HG02623 (cell line): ENCODE data around the gene TENT5C.

ENCODE experiments used
- ATAC-seq: cut with Tn5 transposase; IDR thresholded peaks from one replicate; pipeline ENCODE4 v1.9.1; 2021; ENCODE audit warnings: moderate library complexity; ENCODE audit not compliant: unreplicated experiment

The TENT5C gene

DNA sequence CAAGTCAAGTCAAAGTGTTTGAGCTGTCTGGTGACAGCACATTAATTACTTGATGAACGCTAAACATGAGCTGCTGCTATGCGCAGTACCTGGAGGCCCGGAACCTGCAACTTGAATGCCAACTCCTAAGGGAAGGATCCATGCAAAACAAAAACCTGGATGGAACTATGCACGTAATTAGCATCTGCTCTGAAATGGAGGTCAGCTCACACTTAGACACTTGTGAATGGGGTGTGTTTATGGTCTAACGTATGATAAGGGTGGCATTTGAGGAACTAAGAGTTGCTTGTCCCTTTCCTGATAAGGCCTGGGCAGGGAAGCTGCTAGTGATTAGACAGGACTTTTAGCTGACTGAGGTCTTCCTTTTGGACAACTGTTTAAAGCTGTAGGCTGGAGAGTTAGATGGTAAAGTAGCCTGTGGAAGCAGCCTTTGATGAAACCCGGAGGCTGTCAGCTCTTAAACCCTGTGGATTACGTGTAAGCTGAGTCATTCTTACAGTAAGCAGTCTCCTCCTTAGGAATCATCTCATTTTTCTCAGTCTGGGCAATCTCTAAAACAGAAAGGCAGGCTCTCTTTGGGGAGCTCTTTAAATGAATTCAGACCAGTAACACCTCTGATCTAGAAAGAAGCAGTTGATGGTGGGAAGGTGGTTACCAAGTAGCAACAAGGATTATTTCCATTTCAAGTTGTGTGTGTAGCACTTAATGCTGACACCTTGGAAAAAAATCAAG is 6.8 kb downstream of the TENT5C start:
- ATAC-seq: no peak

DNA sequence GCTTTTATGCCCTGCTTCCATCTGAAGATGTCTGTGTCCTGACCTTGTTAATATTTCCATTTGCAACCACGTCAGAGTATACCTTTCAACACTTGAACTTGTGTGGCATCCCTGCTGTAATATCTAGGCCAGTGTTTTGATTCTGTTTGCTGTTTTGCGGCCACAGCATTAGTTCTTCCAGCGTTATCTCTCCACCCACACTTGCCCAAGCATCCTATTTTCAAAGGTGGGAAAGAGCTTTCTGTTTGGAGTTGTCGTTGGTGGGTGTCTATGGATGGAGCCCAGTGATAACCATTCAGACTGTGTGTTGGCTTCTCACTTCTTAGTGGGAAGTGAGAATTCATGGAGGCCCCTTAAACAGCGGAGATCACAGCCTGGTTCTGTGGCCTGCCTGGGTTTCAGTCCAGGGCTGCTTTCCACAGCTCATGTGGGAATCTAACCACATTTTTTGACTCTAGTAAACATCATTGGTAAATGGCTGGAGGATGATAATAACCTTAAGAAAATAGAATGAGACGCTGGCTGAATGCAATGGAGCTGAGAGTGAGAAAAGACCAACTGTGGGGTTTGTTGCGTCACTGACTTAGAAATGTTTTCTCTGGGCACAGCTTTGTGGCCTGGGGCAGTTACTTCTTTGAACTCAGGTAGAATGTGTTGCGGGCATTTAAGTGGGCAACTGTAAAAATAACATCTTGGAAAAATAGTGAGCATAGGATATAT is 7.6 kb downstream of the TENT5C start:
- no peak for ATAC-seq

DNA sequence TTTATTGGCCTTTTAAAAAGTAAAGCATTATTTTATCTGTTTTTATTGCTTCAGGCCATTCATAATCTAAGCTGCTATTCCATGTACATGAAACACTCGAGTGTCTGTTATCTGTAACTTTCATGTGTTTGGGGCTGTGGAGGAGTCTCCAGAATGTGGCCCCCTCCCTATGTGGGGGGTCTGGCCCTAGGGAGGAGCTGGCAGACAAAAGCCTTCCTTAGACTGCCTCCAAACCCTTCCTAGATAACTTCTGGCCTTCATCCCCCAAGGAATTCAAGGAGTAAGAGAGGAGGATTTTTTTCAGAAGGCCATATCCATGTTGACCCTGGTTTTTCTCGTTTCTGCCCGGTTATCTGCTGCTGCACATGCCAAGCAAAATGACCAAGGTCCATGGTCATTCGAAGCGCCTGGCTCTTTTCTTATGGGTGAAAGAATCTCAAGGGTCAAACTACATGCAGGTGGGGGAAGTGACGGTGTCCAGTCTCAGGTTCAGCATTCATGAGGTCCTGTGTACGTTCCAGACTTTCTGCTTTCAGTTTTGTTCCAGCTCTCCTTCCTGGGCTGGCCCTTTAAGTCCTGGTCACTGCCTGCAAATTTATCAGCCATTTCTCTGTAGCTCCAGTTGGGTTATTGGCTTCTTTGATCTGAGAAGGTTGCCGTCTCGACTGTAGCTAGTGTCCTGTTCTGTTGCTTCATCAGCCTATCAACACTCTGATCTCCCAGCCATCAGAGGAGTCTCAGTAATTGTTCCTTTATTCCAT is 8.3 kb downstream of the TENT5C start:
- ATAC-seq: no peak

DNA sequence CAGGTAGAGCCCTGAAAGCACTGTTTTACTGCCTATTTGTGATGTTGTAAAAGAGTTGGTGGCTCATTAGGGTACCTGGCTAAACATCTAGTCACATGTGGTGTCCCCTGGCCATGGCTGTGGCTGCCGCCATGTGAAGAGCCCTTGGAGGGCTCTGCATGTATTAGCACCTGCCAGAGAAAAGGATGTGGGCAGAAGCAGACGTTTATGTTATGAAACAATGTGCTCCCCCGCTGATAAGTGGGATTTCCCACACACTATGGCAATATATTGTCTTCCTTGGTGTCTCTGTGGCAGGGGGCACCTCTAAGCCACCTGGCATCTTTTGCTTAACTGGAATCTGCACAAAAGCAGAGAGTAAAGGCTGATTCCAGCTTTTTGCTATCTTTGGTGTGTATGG is 9.6 kb downstream of the TENT5C start:
- ATAC-seq: peak; percentile 42

DNA sequence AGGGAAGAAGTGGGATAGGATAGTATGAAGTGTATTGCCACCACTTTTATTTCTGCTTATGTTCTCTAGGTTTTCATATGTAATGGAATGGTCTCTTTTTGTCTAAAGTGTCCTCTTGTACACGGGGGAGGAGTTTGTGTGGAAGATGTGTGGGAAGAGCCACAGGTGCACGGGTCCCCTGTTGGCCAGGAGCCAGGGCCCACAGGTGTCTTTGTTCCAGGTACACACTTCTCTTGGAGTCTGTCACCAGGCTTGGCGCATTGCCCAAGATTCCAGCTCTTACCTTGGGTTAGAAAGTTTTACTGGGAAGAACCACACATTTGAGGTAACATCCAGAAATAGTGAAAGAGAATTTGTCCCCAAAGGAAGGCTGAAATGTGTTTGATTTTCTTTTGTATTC is 10.5 kb downstream of the TENT5C start:
- ATAC-seq: no peak

DNA sequence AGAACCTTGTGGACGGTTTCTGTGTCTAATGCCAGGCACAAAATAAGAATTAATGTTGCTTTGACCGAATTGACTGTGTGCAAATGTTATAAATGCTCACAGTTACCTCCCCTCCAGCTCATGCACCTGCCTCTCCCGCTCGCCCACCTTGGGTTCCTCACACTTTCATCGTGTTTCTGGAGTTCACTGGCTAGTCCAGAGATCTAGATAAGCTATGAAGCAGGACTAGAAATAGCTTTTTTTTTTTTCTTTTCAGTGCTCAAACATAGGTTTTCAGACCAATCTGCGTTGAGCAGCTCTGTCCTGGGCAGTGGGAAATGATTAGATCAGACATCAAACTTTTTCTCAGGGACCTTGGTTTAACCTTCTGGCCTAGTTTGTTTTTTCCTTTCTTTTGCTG is 11.1 kb downstream of the TENT5C start:
- ATAC-seq: no peak

DNA sequence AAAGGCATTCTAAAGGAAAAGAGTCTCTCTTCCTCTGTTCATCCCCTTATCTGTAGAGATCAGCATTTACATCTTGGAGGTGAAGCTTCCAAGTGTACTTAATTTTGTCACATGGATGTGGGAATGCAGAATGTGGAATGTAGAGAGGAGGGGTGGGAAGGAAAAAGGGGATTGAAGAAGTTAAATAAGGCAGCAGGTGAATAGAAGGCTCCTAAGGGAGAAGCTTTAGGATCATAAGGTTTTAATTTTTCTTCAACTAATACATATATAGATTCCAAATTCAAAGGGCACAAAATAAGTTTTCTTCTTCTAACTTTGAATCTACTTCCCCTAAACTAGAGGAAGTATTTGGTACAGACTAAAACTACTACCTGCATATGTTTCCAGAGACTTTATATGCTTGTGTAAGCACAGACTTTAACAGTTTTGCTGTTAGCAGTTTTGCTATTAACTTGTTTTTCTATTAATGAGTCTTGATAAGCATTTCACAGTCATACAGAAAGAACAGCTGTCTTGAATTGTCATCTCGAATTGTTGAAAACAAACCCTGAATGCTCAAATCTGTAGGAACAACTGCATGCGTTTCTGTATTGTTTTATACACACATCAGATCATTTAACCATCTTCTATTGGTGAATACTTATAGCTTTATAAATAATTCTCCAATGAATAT is 12.7 kb downstream of the TENT5C start:
- no peak for ATAC-seq

DNA sequence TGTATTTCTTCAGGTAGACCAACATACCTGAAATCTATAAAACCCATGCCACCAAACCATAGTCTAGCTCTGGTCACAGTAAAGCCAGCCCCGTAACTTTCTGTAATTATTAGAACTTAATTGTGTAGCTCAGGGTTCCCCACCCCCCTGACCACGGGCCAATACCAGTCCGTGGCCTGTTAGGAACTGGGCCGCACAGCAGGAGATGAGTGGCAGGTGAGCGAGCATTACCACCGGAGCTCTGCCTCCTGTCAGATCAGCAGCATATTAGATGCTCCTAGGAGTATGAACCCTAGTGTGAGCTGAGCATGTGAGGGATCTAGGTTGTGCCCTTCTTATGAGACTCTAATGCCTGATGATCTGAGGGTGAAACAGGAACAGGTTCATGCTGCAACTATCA is 14.6 kb downstream of the TENT5C start:
- ATAC-seq: no peak

DNA sequence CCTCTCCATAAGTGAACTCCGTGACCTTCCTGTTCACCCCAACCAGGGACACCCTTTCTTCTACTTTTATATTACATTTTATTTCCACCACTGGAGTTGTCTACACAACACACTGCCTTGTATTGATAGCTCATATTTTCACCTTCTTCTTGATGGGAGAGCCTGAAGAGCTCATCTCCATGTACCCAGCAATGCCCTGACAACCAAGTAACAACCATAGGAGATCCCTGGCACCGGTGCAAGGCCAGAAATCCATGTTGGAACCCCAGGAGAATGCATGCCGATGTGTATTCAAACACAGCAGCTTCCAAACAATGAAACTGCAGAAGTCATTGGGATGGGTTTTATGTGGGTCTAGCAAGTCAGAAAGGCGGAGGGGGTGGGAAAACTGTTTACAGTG is 15.5 kb downstream of the TENT5C start:
- ATAC-seq: no peak

DNA sequence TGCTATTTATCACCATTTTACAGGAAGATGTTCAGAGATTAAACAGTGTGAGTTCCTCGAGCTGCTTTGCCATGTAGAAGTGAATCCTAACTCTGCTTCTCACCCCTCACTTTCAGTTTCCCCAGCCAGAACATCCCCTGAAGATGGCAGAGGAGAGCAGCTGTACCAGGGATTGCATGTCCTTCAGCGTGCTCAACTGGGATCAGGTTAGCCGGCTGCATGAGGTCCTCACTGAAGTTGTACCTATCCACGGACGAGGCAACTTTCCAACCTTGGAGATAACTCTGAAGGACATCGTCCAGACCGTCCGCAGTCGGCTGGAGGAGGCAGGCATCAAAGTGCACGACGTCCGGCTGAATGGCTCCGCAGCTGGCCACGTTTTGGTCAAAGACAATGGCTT is 16.9 kb downstream of the TENT5C start:
- no peak for ATAC-seq

DNA sequence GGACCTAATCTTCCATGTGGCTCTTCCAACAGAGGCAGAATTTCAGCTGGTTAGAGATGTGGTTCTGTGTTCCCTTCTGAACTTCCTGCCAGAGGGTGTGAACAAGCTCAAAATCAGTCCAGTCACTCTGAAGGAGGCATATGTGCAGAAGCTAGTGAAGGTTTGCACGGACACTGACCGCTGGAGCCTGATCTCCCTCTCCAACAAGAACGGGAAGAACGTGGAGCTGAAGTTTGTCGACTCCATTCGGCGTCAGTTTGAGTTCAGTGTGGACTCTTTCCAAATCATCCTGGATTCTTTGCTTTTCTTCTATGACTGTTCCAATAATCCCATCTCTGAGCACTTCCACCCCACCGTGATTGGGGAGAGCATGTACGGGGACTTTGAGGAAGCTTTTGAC is 17.3 kb downstream of the TENT5C start:
- ATAC-seq: no peak

DNA sequence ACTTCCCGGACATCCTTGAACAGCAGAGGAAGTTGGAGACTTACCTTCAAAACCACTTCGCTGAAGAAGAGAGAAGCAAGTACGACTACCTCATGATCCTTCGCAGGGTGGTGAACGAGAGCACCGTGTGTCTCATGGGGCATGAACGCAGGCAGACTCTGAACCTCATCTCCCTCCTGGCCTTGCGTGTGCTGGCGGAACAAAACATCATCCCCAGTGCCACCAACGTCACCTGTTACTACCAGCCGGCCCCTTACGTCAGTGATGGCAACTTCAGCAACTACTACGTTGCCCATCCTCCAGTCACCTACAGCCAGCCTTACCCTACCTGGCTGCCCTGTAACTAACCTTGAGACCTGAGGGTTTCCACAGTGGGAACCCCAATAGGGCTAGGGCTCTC is 17.9 kb downstream of the TENT5C start:
- no peak for ATAC-seq

DNA sequence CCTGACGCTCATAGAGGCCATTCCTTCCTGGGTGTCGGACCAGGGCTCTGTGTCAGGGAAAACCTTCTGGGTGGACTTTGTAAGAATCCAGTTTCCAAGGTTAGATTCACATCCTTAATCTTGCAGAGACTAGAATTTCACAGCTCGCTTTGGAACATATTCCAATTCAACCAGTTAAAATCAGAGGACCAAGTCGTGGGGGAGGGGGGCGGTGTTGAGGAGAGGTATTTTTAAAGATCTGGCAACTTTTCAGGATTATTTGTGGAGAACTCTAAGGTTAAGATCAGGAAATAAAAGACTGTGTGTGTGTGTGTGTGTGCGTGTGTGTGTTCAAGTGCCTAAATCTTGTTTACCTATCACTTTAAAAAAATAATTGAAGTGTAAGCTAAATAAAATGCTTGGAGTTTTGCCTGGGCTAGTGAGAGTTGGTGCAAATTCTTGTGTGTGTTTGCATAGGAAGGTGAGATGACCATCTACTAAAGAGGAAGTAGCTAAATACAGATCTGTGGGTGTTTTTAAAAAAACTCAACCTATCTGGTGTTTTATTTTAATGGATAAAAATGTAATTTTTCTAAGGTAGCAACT is 21.8 kb downstream of the TENT5C start:
- ATAC-seq: no peak

DNA sequence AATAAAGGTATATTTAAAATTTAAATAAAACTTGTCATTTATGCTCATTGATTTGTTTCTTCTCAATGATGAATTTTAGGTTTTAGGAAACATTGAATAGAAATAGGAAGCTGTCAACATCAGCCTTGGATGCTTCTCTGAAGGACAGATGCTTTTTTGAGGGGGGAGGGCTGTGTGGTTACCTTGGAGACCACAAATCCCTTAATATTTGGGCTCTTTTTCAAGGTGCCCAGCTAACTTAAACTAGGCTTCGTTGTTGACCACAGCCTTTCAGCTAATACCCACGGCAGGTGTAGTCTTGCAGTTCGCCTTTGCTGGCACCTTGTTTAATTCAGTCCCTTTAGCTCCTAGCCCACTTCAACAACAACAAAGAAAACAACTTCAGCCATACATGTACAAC is 22.5 kb downstream of the TENT5C start:
- no peak for ATAC-seq

DNA sequence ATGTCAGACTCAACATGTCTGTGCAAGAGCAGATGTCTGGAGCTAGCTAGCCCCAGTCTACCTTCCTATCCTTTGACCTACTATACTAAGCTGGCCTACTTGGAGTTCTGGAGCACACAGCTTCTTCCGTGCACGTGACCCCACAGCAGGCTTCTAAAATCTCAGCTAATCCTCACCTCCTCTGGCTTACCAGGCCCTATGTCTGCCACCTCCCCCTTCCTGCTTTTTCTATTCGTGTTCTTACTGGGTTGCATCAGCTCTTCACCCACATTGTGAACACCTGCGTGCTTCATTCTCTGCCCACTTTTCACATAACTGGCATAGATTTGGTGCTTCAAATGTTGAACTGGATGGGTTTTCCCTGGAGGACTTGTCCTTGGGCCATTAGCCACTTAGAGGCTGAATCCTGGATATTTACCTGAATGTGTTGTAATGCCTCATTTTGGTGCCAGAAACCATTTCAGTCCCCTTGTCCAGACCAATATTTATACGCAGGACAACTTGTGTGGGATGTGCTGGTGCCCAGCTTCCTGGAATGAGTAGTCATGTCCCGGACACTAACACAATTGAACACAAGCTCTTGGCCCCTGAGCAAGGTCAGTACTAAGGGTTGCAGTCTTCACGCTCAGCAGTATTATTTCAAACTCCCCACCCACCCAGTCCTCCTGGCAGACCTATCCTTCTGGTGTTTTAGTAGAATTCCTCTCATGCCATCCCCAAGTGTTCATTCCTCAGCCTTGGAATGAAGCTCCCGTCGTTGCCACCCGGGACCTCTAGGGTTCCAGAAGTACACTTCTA is 24.0 kb downstream of the TENT5C start:
- no peak for ATAC-seq

DNA sequence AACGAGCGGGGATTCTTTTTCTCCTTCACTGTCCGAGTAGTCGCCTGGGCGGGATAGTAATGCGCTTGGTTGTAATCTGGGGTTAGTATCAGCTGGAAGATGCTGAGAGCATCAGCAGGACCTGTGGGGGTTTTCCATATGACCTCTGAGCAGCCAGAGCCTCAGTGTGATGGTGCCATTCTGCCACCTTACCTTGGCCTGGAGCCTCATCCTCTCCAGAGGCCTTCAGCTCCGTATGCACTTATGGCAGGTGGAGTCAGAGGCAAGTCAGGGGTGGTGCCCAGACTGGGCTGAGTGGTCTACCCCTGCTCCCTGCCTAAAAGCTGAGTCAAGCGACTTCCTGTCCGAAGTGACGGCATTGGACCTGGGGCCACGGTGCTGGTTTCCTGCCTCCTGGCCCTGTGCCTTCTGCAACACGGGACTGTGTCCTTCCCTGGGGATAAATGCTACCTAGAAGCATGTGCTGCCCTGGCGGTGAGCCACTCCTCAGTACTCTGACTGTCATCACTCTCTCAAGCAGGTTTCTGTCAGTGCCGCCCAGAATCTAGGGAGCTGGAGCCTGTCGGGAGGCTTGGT is 24.7 kb downstream of the TENT5C start:
- no peak for ATAC-seq

DNA sequence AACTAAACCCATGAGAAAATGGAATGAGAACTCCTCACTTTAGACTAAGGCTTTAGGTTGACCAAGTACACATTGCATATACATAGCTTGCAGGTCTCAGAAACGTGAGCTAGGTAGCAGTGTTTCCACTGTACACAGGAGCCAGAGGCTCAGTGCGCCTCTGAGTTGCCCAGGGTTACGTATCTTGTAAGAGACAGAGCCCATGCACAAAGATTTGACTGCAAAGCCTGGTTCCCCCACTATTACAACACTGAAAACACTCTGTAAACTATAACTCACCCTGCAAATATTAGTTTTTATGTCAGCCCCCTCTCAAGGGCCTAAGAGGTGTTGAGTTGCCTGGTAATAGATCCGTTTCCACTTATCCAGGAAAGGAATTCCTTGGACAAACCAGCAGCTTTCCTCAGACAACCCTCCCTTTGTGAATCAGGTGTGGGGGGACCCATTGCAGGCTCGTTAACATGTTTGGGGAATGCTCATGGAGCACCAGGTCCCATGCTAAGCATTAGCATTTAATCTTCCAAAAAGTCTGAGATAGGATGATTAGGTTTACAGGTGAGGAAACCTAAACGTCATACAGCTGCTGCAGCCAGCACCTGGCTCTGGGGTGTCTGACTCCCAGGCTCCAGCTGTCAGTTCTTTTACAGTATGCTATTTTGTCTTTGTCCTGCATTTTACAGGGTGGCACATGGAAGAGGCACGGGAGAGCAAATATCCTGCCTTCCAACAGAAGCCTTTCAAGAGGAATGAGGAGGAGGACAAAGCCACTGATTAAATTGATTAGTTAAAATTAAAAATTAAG is 25.7 kb downstream of the TENT5C start:
- no peak for ATAC-seq

DNA sequence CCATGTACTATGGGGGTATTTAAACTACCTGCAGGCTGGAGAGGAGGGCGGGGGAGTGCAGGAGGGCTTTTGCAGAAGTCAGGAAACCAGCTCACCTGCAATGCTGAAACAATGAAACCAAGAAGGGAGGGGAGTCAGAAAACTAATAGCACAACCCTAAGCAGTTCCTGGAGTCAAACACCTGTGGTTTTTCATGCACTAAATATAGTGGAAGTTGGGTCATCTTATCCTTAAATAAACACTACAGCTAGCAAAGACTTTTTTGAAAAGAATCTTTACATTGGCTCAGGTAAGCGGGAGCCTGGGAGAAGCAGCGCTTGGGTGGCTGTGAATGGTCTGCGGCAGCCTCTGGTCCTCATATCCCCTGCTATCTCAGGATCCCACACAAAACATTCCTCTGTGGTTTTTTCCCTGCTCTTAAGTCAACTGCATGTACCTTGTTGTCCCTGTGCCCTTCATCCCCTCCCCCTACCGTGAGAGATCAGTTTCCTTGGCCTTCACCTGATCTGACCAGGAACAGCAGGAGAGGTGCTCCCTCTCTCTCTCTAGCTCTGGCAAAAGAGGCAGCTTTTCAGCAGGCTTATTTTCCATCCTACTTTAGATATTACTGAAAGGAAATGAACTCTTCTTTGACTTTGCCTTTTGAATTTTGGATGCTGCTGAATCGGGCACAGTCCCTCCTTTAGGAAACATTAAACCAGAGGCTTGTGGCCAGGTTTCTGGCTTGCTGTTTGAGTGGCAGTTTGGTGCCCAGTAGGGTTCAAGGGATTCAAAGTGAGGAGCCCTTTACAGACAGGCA is 26.6 kb downstream of the TENT5C start:
- peak; percentile 54 for ATAC-seq

DNA sequence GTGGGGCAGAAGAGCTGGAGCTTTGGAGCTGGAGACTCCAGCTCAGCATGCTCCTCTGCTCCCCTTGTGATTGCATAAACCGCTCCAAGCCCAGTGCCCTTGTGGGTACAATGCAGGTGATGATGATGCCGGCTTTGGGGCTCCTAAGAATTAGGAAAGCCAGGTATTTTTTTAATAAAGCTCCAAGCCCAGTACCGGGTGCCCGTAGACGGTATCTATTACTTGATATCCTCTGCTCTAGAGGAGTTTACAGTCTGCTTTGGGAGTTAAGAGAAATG is 27.2 kb downstream of the TENT5C start:
- no peak for ATAC-seq
